B cell (primary cell): ENCODE measurements around the gene ADGRV1.

Source experiments
- CTCF ChIP-seq: fragments of 200-600 bp; IDR thresholded peaks from one replicate; pipeline ENCODE4 v1.8.0; 2022; ENCODE audit warnings: antibody characterized with exemption, mild to moderate bottlenecking
- EZH2 ChIP-seq: IDR thresholded peaks from 2 replicates; pipeline ENCODE4 v1.6.1; 2012; ENCODE audit warnings: borderline replicate concordance, low read depth, mild to moderate bottlenecking, moderate library complexity, low read length; ENCODE audit not compliant: insufficient read depth, poor library complexity, severe bottlenecking

GRCh38 chr5:90810211-90810610, 251.6 kb downstream of the ADGRV1 start:
- no peak for TF ChIP-seq CTCF
- TF ChIP-seq EZH2 = no peak
